ENCODE measurements around the gene MACC1. TPM values are rescaled to one million over a fixed set of nuclear protein-coding genes. Genes with fewer than 3 reads are reported as not detected.

The MACC1 gene
- total and polyA plus RNA-seq, 10 of the 15 experiments (the other 5 are each of a cell fraction or from before 2014, with no cell fraction given): 6.0 to 61.1 (median 12.7) TPM

DNA sequence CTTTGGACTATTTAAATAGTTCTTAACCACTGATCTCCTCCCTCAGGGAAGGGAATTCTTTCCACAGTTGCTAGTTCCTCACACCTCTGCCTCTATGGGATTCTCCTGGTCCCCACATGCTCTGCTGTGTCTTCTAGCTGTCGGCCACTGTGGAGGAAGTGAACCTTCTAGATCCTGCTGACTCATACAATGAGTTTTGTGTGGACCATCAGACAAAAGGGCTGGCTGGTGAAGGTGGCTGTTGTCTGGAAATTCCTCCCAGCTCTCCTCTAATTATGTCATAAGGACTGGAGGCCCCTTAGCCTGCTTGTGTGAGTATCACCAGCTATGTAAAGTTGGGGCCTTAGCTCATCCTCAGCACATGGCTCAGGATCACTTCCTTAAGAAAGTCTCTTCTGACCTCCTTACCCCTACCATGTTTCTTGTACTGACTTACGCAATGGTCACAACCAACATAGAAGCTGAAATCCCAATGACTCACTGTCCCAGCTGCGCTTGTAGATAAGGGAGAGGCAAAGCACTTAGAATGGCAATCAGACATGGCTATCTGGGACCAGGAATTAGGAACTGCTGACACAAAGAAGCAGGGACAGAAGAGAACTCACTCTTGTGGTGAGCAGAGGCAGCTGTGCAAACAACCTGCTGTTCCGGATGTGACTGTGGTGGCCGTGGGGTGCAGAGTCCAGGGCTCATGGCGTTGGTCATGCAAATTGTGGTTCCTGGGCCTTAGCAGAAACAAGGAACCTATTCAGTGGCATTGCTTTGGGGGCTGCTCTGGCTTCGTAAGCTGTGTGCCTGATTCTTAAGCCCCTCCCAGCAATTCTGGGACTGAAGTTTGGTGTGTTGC lies 2.5 kb upstream of the MACC1 start (continued):
- TF ChIP-seq, protein P1, sequence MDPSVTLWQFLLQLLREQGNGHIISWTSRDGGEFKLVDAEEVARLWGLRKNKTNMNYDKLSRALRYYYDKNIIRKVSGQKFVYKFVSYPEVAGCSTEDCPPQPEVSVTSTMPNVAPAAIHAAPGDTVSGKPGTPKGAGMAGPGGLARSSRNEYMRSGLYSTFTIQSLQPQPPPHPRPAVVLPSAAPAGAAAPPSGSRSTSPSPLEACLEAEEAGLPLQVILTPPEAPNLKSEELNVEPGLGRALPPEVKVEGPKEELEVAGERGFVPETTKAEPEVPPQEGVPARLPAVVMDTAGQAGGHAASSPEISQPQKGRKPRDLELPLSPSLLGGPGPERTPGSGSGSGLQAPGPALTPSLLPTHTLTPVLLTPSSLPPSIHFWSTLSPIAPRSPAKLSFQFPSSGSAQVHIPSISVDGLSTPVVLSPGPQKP (IDR thresholded peaks at IDR 0.05; ENCODE audit: low read depth, low read length): peak; percentile 48; the same call in 1 of the 2 replicates
- TF ChIP-seq RELA (IDR thresholded peaks at IDR 0.05; ENCODE audit: borderline replicate concordance, partially characterized antibody): peak; percentile 23
- peak; percentile 96 for TF ChIP-seq EED (IDR thresholded peaks at IDR 0.05; ENCODE audit: low read depth)
- TF ChIP-seq, protein P2, sequence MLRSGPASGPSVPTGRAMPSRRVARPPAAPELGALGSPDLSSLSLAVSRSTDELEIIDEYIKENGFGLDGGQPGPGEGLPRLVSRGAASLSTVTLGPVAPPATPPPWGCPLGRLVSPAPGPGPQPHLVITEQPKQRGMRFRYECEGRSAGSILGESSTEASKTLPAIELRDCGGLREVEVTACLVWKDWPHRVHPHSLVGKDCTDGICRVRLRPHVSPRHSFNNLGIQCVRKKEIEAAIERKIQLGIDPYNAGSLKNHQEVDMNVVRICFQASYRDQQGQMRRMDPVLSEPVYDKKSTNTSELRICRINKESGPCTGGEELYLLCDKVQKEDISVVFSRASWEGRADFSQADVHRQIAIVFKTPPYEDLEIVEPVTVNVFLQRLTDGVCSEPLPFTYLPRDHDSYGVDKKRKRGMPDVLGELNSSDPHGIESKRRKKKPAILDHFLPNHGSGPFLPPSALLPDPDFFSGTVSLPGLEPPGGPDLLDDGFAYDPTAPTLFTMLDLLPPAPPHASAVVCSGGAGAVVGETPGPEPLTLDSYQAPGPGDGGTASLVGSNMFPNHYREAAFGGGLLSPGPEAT (IDR thresholded peaks at IDR 0.05; ENCODE audit: low read depth): peak; percentile 93
- TF ChIP-seq, protein P3, sequence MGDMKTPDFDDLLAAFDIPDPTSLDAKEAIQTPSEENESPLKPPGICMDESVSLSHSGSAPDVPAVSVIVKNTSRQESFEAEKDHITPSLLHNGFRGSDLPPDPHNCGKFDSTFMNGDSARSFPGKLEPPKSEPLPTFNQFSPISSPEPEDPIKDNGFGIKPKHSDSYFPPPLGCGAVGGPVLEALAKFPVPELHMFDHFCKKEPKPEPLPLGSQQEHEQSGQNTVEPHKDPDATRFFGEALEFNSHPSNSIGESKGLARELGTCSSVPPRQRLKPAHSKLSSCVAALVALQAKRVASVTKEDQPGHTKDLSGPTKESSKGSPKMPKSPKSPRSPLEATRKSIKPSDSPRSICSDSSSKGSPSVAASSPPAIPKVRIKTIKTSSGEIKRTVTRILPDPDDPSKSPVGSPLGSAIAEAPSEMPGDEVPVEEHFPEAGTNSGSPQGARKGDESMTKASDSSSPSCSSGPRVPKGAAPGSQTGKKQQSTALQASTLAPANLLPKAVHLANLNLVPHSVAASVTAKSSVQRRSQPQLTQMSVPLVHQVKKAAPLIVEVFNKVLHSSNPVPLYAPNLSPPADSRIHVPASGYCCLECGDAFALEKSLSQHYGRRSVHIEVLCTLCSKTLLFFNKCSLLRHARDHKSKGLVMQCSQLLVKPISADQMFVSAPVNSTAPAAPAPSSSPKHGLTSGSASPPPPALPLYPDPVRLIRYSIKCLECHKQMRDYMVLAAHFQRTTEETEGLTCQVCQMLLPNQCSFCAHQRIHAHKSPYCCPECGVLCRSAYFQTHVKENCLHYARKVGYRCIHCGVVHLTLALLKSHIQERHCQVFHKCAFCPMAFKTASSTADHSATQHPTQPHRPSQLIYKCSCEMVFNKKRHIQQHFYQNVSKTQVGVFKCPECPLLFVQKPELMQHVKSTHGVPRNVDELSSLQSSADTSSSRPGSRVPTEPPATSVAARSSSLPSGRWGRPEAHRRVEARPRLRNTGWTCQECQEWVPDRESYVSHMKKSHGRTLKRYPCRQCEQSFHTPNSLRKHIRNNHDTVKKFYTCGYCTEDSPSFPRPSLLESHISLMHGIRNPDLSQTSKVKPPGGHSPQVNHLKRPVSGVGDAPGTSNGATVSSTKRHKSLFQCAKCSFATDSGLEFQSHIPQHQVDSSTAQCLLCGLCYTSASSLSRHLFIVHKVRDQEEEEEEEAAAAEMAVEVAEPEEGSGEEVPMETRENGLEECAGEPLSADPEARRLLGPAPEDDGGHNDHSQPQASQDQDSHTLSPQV (IDR thresholded peaks at IDR 0.05): peak; percentile 66; the same call in 1 of the 2 replicates
- TF ChIP-seq, protein P4, sequence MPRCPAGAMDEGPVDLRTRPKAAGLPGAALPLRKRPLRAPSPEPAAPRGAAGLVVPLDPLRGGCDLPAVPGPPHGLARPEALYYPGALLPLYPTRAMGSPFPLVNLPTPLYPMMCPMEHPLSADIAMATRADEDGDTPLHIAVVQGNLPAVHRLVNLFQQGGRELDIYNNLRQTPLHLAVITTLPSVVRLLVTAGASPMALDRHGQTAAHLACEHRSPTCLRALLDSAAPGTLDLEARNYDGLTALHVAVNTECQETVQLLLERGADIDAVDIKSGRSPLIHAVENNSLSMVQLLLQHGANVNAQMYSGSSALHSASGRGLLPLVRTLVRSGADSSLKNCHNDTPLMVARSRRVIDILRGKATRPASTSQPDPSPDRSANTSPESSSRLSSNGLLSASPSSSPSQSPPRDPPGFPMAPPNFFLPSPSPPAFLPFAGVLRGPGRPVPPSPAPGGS (IDR thresholded peaks at IDR 0.05; ENCODE audit: borderline replicate concordance, insufficient read depth, low read depth, low read length, poor library complexity, severe bottlenecking): peak; percentile 63
- TF ChIP-seq TBL1XR1 (IDR thresholded peaks at IDR 0.05; ENCODE audit: low read depth, low read length): peak; percentile 95
- TF ChIP-seq STAT3 (IDR thresholded peaks at IDR 0.05; ENCODE audit: low read depth, low read length): 0 out of 2 replicates have a peak, but pooled peaks have one; percentile 58
- TF ChIP-seq, protein P5, sequence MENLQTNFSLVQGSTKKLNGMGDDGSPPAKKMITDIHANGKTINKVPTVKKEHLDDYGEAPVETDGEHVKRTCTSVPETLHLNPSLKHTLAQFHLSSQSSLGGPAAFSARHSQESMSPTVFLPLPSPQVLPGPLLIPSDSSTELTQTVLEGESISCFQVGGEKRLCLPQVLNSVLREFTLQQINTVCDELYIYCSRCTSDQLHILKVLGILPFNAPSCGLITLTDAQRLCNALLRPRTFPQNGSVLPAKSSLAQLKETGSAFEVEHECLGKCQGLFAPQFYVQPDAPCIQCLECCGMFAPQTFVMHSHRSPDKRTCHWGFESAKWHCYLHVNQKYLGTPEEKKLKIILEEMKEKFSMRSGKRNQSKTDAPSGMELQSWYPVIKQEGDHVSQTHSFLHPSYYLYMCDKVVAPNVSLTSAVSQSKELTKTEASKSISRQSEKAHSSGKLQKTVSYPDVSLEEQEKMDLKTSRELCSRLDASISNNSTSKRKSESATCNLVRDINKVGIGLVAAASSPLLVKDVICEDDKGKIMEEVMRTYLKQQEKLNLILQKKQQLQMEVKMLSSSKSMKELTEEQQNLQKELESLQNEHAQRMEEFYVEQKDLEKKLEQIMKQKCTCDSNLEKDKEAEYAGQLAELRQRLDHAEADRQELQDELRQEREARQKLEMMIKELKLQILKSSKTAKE (IDR thresholded peaks at IDR 0.05; ENCODE audit: low read depth, poor library complexity, severe bottlenecking): peak; percentile 64
- TF ChIP-seq, protein P6, sequence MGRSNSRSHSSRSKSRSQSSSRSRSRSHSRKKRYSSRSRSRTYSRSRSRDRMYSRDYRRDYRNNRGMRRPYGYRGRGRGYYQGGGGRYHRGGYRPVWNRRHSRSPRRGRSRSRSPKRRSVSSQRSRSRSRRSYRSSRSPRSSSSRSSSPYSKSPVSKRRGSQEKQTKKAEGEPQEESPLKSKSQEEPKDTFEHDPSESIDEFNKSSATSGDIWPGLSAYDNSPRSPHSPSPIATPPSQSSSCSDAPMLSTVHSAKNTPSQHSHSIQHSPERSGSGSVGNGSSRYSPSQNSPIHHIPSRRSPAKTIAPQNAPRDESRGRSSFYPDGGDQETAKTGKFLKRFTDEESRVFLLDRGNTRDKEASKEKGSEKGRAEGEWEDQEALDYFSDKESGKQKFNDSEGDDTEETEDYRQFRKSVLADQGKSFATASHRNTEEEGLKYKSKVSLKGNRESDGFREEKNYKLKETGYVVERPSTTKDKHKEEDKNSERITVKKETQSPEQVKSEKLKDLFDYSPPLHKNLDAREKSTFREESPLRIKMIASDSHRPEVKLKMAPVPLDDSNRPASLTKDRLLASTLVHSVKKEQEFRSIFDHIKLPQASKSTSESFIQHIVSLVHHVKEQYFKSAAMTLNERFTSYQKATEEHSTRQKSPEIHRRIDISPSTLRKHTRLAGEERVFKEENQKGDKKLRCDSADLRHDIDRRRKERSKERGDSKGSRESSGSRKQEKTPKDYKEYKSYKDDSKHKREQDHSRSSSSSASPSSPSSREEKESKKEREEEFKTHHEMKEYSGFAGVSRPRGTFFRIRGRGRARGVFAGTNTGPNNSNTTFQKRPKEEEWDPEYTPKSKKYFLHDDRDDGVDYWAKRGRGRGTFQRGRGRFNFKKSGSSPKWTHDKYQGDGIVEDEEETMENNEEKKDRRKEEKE (IDR thresholded peaks at IDR 0.05): no peak
- TF ChIP-seq JUNB (IDR thresholded peaks at IDR 0.05): peak; percentile 89
- no peak for TF ChIP-seq STAT1 (conservative IDR thresholded peaks at IDR 0.05)

Measured in GM12878 (cell line).